Pulmonary artery endothelial cell (primary cell): ENCODE data around the gene SEC61A1. TPM values are rescaled to one million over a fixed set of nuclear protein-coding genes. Genes with fewer than 3 reads are reported as not detected.

Experiments used
- DNase-seq: peaks from one replicate; pipeline ENCODE4 v3.0.0-alpha.2; 2011; ENCODE audit warnings: low read depth, low spot score
- total RNA-seq: library from RNA; depleted of rRNA; stranded (reverse); fragments of >200 nt; gene quantifications from 2 replicates; pipeline ENCODE4 v1.2.3, GENCODE V29; 2014

The SEC61A1 gene
- total RNA-seq, 1 donor from 2014 or later, result 248 TPM

GRCh38 chr3:128112357-128112968 lies 60.2 kb downstream of the SEC61A1 start:
- DNase-seq, result peak; percentile 75

- no peak for DNase-seq
Observed at GRCh38 chr3:128113817-128114794, 61.9 kb downstream of the SEC61A1 start.

Other genes starting within 250 kb of the SEC61A1 start
- 82.6 and 92.3 TPM in 2 replicates for gene MGLL, start 229.9 kb upstream of the SEC61A1 start, total RNA-seq
- gene KBTBD12, start 137.2 kb upstream of the SEC61A1 start, total RNA-seq, result not detected in 2 replicates
- 92.8 and 110 TPM in 2 replicates for gene RUVBL1, start 71.4 kb downstream of the SEC61A1 start, total RNA-seq
- 4.5 and 4.8 TPM in 2 replicates for gene EEFSEC, start 101.0 kb downstream of the SEC61A1 start, total RNA-seq